HepG2 (cell line): ENCODE measurements around the gene TCEA3. TPM values are rescaled to one million over a fixed set of nuclear protein-coding genes. Genes with fewer than 3 reads are reported as not detected.

Experiments used
- ATAC-seq: fragments of 200-7000 bp; cut with Tn5 transposase; 3 replicates; pipeline ENCODE4 v1.9.1; 2020; ENCODE audit warnings: mild to moderate bottlenecking, moderate library complexity
- BruUV-seq: library from RNA; stranded (reverse); fragments of 400-500 nt; replicated peaks from 2 replicates; lab custom pipeline; 2021; lab: Mats Ljungman, UMichigan
- CTCF ChIA-PET: fragments of 300-600 bp; formaldehyde crosslinking; extraction: SDS; loops from one replicate; lab custom pipeline; 2021; ENCODE audit warnings: low total read pairs, inconsistent platforms, low intra/inter-chr PET ratio; lab: Yijun Ruan, JAX
- POLR2A ChIA-PET: fragments of 350-600 bp; sonication (Branson Sonifier 250); formaldehyde crosslinking; loops from one replicate; lab custom pipeline; 2020; ENCODE audit warnings: antibody characterized with exemption, inconsistent platforms; lab: Yijun Ruan, JAX
- DNase-seq: peaks from one replicate; pipeline ENCODE4 v3.0.0-alpha.2; 2015; ENCODE audit warnings: low spot score
- FAIRE-seq: peaks from 3 replicates; lab custom pipeline; 2011; peaks lifted over from hg19 to GRCh38; lab: Jason Lieb, UNC
- H2AFZ ChIP-seq: one replicate; pipeline ENCODE4 v1.6.1; 2011; ENCODE audit warnings: low read length, inconsistent platforms
- H3K27ac ChIP-seq: fragments of 300-600 bp; 3 replicates; pipeline ENCODE4 v1.8.0; 2011; ENCODE audit warnings: mixed run types, mild to moderate bottlenecking, mixed read lengths, low read length, inconsistent platforms; ENCODE audit not compliant: insufficient read depth; ENCODE audit errors: extremely low read length
- H3K27me3 ChIP-seq, 2 experiments: fragments of 200-600 bp in 1 of 2; 2 replicates in 1 of 2; 3 replicates in 1 of 2; pipeline versions ENCODE4 v1.6.0 to v1.8.0; 2011; ENCODE audit warnings: low read length in 2 of 2, mild to moderate bottlenecking in 2 of 2, moderate library complexity in 2 of 2, inconsistent platforms in 1 of 2; ENCODE audit not compliant: insufficient read depth in 2 of 2, control insufficient read depth in 1 of 2
- H3K36me3 ChIP-seq, 2 experiments: fragments of 200-600 bp in 1 of 2; replicated peaks in 1 of 2; 2 replicates in 1 of 2; 3 replicates in 1 of 2; pipeline versions ENCODE4 v1.5.1 to v1.8.0; 2011; ENCODE audit warnings: low read length in 2 of 2, inconsistent platforms in 1 of 2; ENCODE audit not compliant: insufficient read depth in 2 of 2, control insufficient read depth in 1 of 2
- H3K4me1 ChIP-seq: 2 replicates; pipeline ENCODE4 v1.5.1; 2012; ENCODE audit warnings: low read length, inconsistent platforms; ENCODE audit not compliant: insufficient read depth
- H3K4me2 ChIP-seq: 2 replicates; pipeline ENCODE4 v1.6.0; 2011; ENCODE audit warnings: low read depth, low read length, inconsistent platforms
- H3K4me3 ChIP-seq, 3 experiments: fragments of 200-600 bp in 1 of 3; sonication (generic), shearing (Covaris generic) in 1 of 3; replicated peaks in 1 of 3; 2 replicates each; pipeline ENCODE4 v1.5.1; 2011 to 2016; ENCODE audit warnings: low read length in 3 of 3, inconsistent platforms in 2 of 3, low read depth in 2 of 3, mild to moderate bottlenecking in 2 of 3, control low read depth in 1 of 3, mixed read lengths in 1 of 3; ENCODE audit not compliant: insufficient read depth in 1 of 3
- H3K79me2 ChIP-seq: one replicate; pipeline ENCODE4 v1.6.1; 2011; ENCODE audit warnings: low read length, inconsistent platforms; ENCODE audit not compliant: insufficient read depth
- H3K9ac ChIP-seq: 2 replicates; pipeline ENCODE4 v1.6.0; 2011; ENCODE audit warnings: mild to moderate bottlenecking, low read depth, low read length, inconsistent platforms; ENCODE audit not compliant: insufficient read depth
- H3K9me3 ChIP-seq: 2 replicates; pipeline ENCODE4 v1.5.1; 2012; ENCODE audit warnings: mild to moderate bottlenecking, low read length
- H4K20me1 ChIP-seq: 2 replicates; pipeline ENCODE4 v1.6.0; 2011; ENCODE audit warnings: inconsistent platforms, mild to moderate bottlenecking, low read length, moderate library complexity; ENCODE audit not compliant: insufficient read depth
- HNRNPLL ChIP-seq: fragments of 200-400 bp; formaldehyde crosslinking; IDR thresholded peaks from 2 replicates; pipeline ENCODE4 v1.6.1; 2017; ENCODE audit warnings: mild to moderate bottlenecking, low read depth, low read length; ENCODE audit not compliant: poor library complexity, severe bottlenecking
- RXRA ChIP-seq: sonication (generic); formaldehyde crosslinking; IDR thresholded peaks from 2 replicates; pipeline ENCODE4 v1.5.1; 2020; ENCODE audit warnings: missing genetic modification reagents
- SMARCE1 ChIP-seq: fragments of 450-650 bp; IDR thresholded peaks from 2 replicates; pipeline ENCODE4 v1.6.1; 2017; ENCODE audit warnings: borderline replicate concordance
- SMC3 ChIP-seq: IDR thresholded peaks from 2 replicates; pipeline ENCODE4 v1.6.1; 2011; ENCODE audit warnings: low read length, improper control_type of control experiment
- THAP9 ChIP-seq: sonication (generic); formaldehyde crosslinking; IDR thresholded peaks from 2 replicates; pipeline ENCODE4; 2020; ENCODE audit warnings: missing genetic modification reagents, mild to moderate bottlenecking, borderline replicate concordance
- ZNF232 ChIP-seq: sonication (generic); formaldehyde crosslinking; IDR thresholded peaks from 2 replicates; pipeline ENCODE4 v1.4.0; 2020; ENCODE audit warnings: missing genetic modification reagents, borderline replicate concordance
- ZNF263 ChIP-seq: sonication (generic); formaldehyde crosslinking; IDR thresholded peaks from 2 replicates; pipeline ENCODE4 v1.4.0; 2020; ENCODE audit warnings: missing genetic modification reagents
- WGBS: methylation state at CpG from one replicate; pipeline ENCODE4 v1.1.6; 2017; ENCODE audit warnings: low lambda C conversion rate; 5-methylcytosine and 5-hydroxymethylcytosine counted together
- in situ Hi-C: cut with HindIII; loops from 2 replicates; pipeline ENCODE4 v1.10.0; 2017; ENCODE audit warnings: low pct_unique_long_range_greater_than_20kb; ENCODE audit not compliant: extremely low pct_ligation_motif_present
- intact Hi-C: fragments of 100-400 bp; cut with micrococcal nuclease; formaldehyde crosslinking; loops from one replicate; pipeline ENCODE4 v1.10.0; 2022; ENCODE audit not compliant: unreplicated experiment
- polyA plus RNA-seq, 8 experiments: library from polyadenylated mRNA; depleted of rRNA in 3 of 8; stranded (reverse) in 7 of 8; unstranded in 1 of 8; fragments of >200 nt; fragmentation: Illumina TruSeq in 4 of 8; extraction: Trizol in 4 of 8; gene quantifications; 2 replicates each; pipeline versions ENCODE4 v1.2.1 to v1.2.3, GENCODE V29; 2011 to 2016; ENCODE audit warnings: low read depth in 4 of 8, missing spikeins in 1 of 8, mixed read lengths in 1 of 8; ENCODE audit not compliant: insufficient read depth in 1 of 8
- total RNA-seq, 5 experiments: library from RNA; depleted of rRNA; stranded (reverse); fragments of >200 nt; fragmentation: Illumina TruSeq; extraction: Trizol; gene quantifications; 2 replicates each; pipeline ENCODE4 v1.2.3, GENCODE V29; 2016; ENCODE audit warnings: low read depth in 1 of 5
- TF ChIP-seq, protein P1 (sequence below): sonication (generic); formaldehyde crosslinking; IDR thresholded peaks from 2 replicates; pipeline ENCODE4 v1.5.1; 2020; ENCODE audit warnings: mild to moderate bottlenecking, missing genetic modification reagents

The TCEA3 gene
- total and polyA plus RNA-seq, 2 of the 13 experiments (the other 11 are each of a cell fraction or from before 2014, with no cell fraction given), result 55.5 to 84.6 TPM

DNA sequence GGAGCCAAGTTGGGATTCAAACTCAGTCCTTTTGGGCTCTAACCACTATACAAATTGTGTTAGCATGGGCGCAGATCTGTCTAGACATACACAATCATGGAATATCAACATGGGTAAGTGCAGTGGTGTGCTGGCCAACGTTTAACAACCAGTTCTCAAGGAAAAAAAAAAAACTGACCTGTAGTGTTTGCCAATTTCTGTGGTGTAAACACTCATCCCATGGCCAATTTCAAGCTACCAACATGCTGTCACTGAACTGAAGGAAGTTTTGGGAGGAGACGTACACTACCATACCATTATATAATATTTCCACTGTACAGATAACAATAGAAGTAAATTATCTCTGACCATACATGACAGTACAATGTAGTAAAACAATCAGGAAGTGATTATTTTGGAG, 3.2 kb downstream of the TCEA3 start (continued):
- TF ChIP-seq THAP9 (CRISPR knock-in tag) (no peak), RXRA (no peak), SMARCE1 (no peak), SMC3 (no peak), ZNF232 (CRISPR knock-in tag) (no peak)
- TF ChIP-seq, protein P1, sequence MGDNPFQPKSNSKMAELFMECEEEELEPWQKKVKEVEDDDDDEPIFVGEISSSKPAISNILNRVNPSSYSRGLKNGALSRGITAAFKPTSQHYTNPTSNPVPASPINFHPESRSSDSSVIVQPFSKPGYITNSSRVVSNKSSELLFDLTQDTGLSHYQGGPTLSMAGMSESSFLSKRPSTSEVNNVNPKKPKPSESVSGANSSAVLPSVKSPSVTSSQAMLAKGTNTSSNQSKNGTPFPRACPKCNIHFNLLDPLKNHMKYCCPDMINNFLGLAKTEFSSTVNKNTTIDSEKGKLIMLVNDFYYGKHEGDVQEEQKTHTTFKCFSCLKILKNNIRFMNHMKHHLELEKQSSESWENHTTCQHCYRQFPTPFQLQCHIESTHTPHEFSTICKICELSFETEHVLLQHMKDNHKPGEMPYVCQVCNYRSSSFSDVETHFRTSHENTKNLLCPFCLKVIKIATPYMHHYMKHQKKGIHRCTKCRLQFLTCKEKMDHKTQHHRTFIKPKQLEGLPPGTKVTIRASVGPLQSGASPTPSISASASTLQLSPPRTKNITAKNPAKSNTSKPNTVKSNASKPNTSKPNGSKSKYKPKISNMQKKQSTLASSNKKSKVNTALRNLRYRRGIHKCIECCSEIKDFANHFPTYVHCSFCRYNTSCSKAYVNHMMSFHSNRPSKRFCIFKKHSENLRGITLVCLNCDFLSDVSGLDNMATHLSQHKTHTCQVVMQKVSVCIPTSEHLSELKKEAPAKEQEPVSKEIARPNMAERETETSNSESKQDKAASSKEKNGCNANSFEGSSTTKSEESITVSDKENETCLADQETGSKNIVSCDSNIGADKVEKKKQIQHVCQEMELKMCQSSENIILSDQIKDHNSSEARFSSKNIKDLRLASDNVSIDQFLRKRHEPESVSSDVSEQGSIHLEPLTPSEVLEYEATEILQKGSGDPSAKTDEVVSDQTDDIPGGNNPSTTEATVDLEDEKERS (CRISPR knock-in tag), result no peak

DNA sequence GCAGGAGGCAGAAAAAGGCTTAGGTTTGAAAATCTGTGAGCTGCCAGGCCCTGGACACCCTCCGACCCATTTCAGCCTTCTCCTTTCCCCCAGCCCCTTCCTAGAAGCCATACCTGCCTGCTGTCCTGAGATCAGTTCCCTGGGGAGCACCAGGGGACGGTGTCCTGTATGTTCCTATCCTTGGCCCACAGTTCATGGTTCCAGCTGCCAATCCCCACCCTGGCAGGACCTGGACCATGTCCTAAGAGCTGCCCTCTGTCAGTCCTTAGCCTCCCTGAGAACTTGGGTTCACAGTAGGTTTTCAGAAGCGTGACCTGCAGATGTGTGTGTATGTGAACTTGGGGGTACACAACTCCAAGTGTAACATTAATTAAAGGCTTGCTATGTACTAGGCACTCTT, 3.8 kb downstream of the TCEA3 start:
- ChIA-PET CTCF (no interaction called here), POLR2A (no interaction called here)
- no peak overlapping the region for H3K4me2 ChIP-seq
- no peak for FAIRE-seq
- no peak overlapping the region for H3K9ac ChIP-seq
- peaks cover 9 to 28% of the 10 kb centered on the region in 2 experiments for H3K36me3 ChIP-seq
- intact Hi-C loops, result no loop called here
- peaks cover 44% of the 10 kb centered on the region for H3K79me2 ChIP-seq
- H3K9me3 ChIP-seq, result no peaks in the 10 kb centered on the region
- no peak for ATAC-seq
- in situ Hi-C loops, result no loop called here
- H3K4me3 ChIP-seq, result no peak overlapping the region
- peaks cover 72% of the 10 kb centered on the region for H3K4me1 ChIP-seq
- WGBS, result 100% methylated on average over 2 of the region's 3 CpGs
- DNase-seq, result no peak
- TF ChIP-seq ZNF263 (0 out of 2 replicates have a peak, but pooled peaks have one; percentile 31), HNRNPLL (no peak)
- no peaks in the 10 kb centered on the region for H3K27me3 ChIP-seq
- H4K20me1 ChIP-seq, result no peaks in the 10 kb centered on the region
- no peak overlapping the region for H3K27ac ChIP-seq
- H2AFZ ChIP-seq, result no peak overlapping the region
- BruUV-seq, result no TSS peak
